Measurements from ENCODE around the gene LDHAL6A.

LDHAL6A gene

GRCh38 chr11:18491924-18492323 lies 36.3 kb downstream of the LDHAL6A start:
- no peak for DNase-seq

- no peak for DNase-seq
Measured at GRCh38 chr11:18492888-18493287, 37.2 kb downstream of the LDHAL6A start.

- no peak for DNase-seq
Measured at GRCh38 chr11:18493310-18493709, 37.7 kb downstream of the LDHAL6A start.

- no peak for DNase-seq
Measured at GRCh38 chr11:18495271-18495670, 39.6 kb downstream of the LDHAL6A start.

GRCh38 chr11:18495703-18496102 lies 40.0 kb downstream of the LDHAL6A start:
- DNase-seq = no peak

GRCh38 chr11:18498039-18498438 lies 42.4 kb downstream of the LDHAL6A start:
- no peak for DNase-seq

- DNase-seq = no peak
Measured at GRCh38 chr11:18501629-18502028, 46.0 kb downstream of the LDHAL6A start.

GRCh38 chr11:18502352-18502751 lies 46.7 kb downstream of the LDHAL6A start:
- DNase-seq = no peak

GRCh38 chr11:18521122-18521521 lies 65.5 kb downstream of the LDHAL6A start:
- no peak for DNase-seq

- no peak for DNase-seq
Measured at GRCh38 chr11:18522388-18522787, 66.7 kb downstream of the LDHAL6A start.

GRCh38 chr11:18523084-18523483 lies 67.4 kb downstream of the LDHAL6A start:
- DNase-seq = no peak

GRCh38 chr11:18524248-18524647 lies 68.6 kb downstream of the LDHAL6A start:
- no peak for DNase-seq

- DNase-seq = no peak
Measured at GRCh38 chr11:18526130-18526520, 70.5 kb downstream of the LDHAL6A start.

GRCh38 chr11:18526521-18527296 lies 71.1 kb downstream of the LDHAL6A start, which contains the start of gene TSG101:
Gene TSG101, minus strand, starts transcription at chr11:18526942. Its CDS starts 126 bp downstream, at chr11:18526816.
- peak; percentile 91 for DNase-seq

GRCh38 chr11:18527512-18527911 lies 71.9 kb downstream of the LDHAL6A start:
- no peak for DNase-seq

Data from stimulated activated CD4-positive, alpha-beta T cell treated with anti-CD3 and anti-CD28 coated beads, Interleukin-12 subunit alpha, Interleukin-12 subunit beta, amount 100 ng/mL, for 4 hours (primary cell).